HEK293 (cell line): Measurements from ENCODE around the gene CTDSP2.
"Not testable (repeated sequence)": the region's sequence is repeated elsewhere in the genome, so short reads cannot be mapped to it uniquely, and the experiment has no call there.

Experiments used
- CTCF ChIA-PET: fragments of 350-600 bp; formaldehyde crosslinking; extraction: SDS; loops from one replicate; lab custom pipeline; 2021; ENCODE audit warnings: antibody characterized with exemption; lab: Yijun Ruan, JAX
- POLR2A ChIA-PET: fragments of 300-600 bp; formaldehyde crosslinking; extraction: SDS; loops from one replicate; lab custom pipeline; 2020; ENCODE audit warnings: antibody characterized with exemption, inconsistent platforms; lab: Yijun Ruan, JAX
- H3K27ac ChIP-seq: fragments of 200-500 bp; sonication (Bioruptor generic); 2 replicates; pipeline ENCODE4 v1.5.1; 2014; ENCODE audit warnings: low read depth, low read length, control low read depth, inconsistent platforms; ENCODE audit errors: extremely low read depth
- H3K36me3 ChIP-seq, 2 experiments: fragments of 200-500 bp in 1 of 2; sonication (Bioruptor generic) in 1 of 2; 1 replicate in 1 of 2; 2 replicates in 1 of 2; pipeline ENCODE4 v1.5.1; 2014 to 2017; ENCODE audit warnings: inconsistent platforms in 2 of 2, low read length in 2 of 2; ENCODE audit not compliant: control insufficient read depth in 2 of 2, insufficient read depth in 1 of 2
- H3K4me1 ChIP-seq: fragments of 200-500 bp; sonication (Bioruptor generic); 2 replicates; pipeline ENCODE4 v1.5.1; 2014; ENCODE audit warnings: mild to moderate bottlenecking, low read length, inconsistent platforms; ENCODE audit not compliant: control insufficient read depth, insufficient read depth
- H3K4me3 ChIP-seq: 2 replicates; pipeline ENCODE4 v1.5.1; 2011; ENCODE audit warnings: low read depth, mild to moderate bottlenecking, control low read depth, low read length, moderate library complexity
- H3K9me3 ChIP-seq: fragments of 200-500 bp; sonication (Bioruptor generic); 2 replicates; pipeline ENCODE4 v1.5.1; 2014; ENCODE audit warnings: low read depth, low read length, inconsistent platforms; ENCODE audit not compliant: control insufficient read depth, insufficient read depth
- ATF2 ChIP-seq: fragments of 450-650 bp; formaldehyde crosslinking; IDR thresholded peaks from 2 replicates; pipeline ENCODE4 v1.5.1; 2016; ENCODE audit warnings: missing biosample characterization, missing genetic modification characterization, low read depth
- PRDM6 ChIP-seq: fragments of 450-650 bp; formaldehyde crosslinking; IDR thresholded peaks from 2 replicates; pipeline ENCODE4 v1.5.1; 2017; ENCODE audit warnings: missing biosample characterization, missing genetic modification characterization
- ZBTB21 ChIP-seq: fragments of 450-650 bp; formaldehyde crosslinking; IDR thresholded peaks from 2 replicates; pipeline ENCODE4 v1.5.1; 2017; ENCODE audit warnings: missing biosample characterization, missing genetic modification characterization
- ZNF16 ChIP-seq: fragments of 450-650 bp; formaldehyde crosslinking; IDR thresholded peaks from 2 replicates; pipeline ENCODE4 v1.5.1; 2016; ENCODE audit warnings: low read depth, missing biosample characterization, missing genetic modification characterization
- ZNF354C ChIP-seq: fragments of 450-650 bp; formaldehyde crosslinking; IDR thresholded peaks from 2 replicates; pipeline ENCODE4 v1.5.1; 2016; ENCODE audit warnings: missing biosample characterization, missing genetic modification characterization, low read depth, borderline replicate concordance
- ZNF416 ChIP-seq: fragments of 450-650 bp; formaldehyde crosslinking; IDR thresholded peaks from 2 replicates; pipeline ENCODE4 v1.5.1; 2016; ENCODE audit warnings: missing biosample characterization, missing genetic modification characterization
- ZNF529 ChIP-seq: fragments of 450-650 bp; formaldehyde crosslinking; IDR thresholded peaks from 2 replicates; pipeline ENCODE4 v1.5.1; 2017; ENCODE audit warnings: missing genetic modification characterization, missing biosample characterization; ENCODE audit not compliant: insufficient replicate concordance
- ZNF558 ChIP-seq: fragments of 450-650 bp; formaldehyde crosslinking; IDR thresholded peaks from 2 replicates; pipeline ENCODE4 v1.5.1; 2016; ENCODE audit warnings: missing biosample characterization, missing genetic modification characterization
- ZNF658 ChIP-seq: fragments of 450-650 bp; formaldehyde crosslinking; IDR thresholded peaks from 2 replicates; pipeline ENCODE4; 2016; ENCODE audit warnings: missing biosample characterization, missing genetic modification characterization
- ZNF660 ChIP-seq: fragments of 450-650 bp; IDR thresholded peaks from 2 replicates; pipeline ENCODE4 v1.5.1; 2018; ENCODE audit warnings: missing biosample characterization, mild to moderate bottlenecking, missing genetic modification characterization
- TF ChIP-seq, protein P1 (sequence below): fragments of 450-650 bp; formaldehyde crosslinking; IDR thresholded peaks from 2 replicates; pipeline ENCODE4 v1.5.1; 2016; ENCODE audit warnings: missing biosample characterization, missing genetic modification characterization
- TF ChIP-seq, protein P2 (sequence below): fragments of 450-650 bp; formaldehyde crosslinking; IDR thresholded peaks from 2 replicates; pipeline ENCODE4 v1.5.1; 2016; ENCODE audit warnings: missing biosample characterization, missing genetic modification characterization
- TF ChIP-seq, protein P3 (sequence below): fragments of 450-650 bp; formaldehyde crosslinking; IDR thresholded peaks from 2 replicates; pipeline ENCODE4 v1.5.1; 2016; ENCODE audit warnings: missing biosample characterization, missing genetic modification characterization, borderline replicate concordance

CTDSP2 gene

GRCh38 chr12:57817990-57818331, 28.6 kb downstream of the CTDSP2 start:
- not testable (repeated sequence) for H3K27ac ChIP-seq, H3K4me1 ChIP-seq, H3K9me3 ChIP-seq, H3K4me3 ChIP-seq
- H3K36me3 ChIP-seq = peaks cover 0 to 31% of the 10 kb centered on the region in 2 experiments; a peak in 1 of 3 replicates
- TF ChIP-seq, protein P1, sequence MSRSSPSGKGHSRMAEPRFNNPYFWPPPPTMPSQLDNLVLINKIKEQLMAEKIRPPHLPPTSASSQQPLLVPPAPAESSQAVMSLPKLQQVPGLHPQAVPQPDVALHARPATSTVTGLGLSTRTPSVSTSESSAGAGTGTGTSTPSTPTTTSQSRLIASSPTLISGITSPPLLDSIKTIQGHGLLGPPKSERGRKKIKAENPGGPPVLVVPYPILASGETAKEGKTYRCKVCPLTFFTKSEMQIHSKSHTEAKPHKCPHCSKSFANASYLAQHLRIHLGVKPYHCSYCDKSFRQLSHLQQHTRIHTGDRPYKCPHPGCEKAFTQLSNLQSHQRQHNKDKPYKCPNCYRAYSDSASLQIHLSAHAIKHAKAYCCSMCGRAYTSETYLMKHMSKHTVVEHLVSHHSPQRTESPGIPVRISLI (tag by site-specific recombination) = peak; percentile 80
- CTCF ChIA-PET = interaction anchor here (0.6 to 4.5 kb wide), 6 partner anchors 16 to 495 kb away, joined by 3 to 27 read pairs (median 4); partner anchors contain the start of gene TSFM
- POLR2A ChIA-PET = interaction anchor here (0.6 to 0.7 kb wide), 2 partner anchors 77 to 209 kb away, joined by 4 to 7 read pairs; no protein-coding TSS in a partner anchor

DNA sequence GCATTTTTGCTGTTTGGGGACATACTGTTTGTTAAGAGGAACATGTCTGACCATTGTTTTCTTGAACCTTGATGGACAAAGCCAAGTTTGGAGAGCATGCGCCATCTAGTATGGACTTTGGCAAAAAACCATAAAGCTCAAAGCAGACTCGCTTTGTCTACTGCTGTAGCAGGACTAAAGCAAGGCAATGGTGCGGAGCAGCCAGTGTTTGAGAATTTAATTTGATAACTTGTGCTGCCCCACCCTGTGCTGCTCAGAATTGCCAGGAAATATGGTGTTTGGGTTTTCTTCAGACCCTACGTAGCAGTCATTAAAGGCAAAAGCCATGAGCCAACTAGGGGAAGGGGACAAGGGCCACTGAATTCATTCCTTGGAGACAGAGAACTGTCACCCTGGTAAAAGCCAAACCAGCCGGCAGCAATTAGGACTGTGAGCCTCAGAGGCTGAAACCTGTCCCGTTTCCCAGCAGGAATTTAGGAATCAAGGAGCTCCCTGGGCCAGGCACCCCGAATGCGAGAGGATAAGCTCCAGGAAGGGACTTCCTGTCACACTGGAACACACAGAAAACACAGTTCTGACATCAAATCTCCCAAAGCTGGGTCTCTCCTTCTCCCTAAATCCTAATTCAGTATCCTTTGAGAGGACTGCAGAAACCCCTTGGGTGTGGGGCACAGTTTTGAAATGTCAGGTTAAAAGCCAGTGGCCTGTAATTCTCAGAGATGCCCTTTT, 29.1 kb downstream of the CTDSP2 start:
- no peaks in the 10 kb centered on the region for H3K4me1 ChIP-seq
- ChIA-PET POLR2A (interaction anchor here (0.6 to 0.7 kb wide), 2 partner anchors 78 to 208 kb away, joined by 4 to 7 read pairs; no protein-coding TSS in a partner anchor), CTCF (interaction anchor here (0.6 to 4.5 kb wide), 9 partner anchors 10 to 1704 kb away, joined by 3 to 27 read pairs (median 3); partner anchors contain the start of gene TSFM)
- TF ChIP-seq, protein P2, sequence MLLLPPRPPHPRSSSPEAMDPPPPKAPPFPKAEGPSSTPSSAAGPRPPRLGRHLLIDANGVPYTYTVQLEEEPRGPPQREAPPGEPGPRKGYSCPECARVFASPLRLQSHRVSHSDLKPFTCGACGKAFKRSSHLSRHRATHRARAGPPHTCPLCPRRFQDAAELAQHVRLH (tag by site-specific recombination) = no peak
- TF ChIP-seq ZNF660 (tag by site-specific recombination) (no peak), PRDM6 (tag by site-specific recombination) (no peak), ZBTB21 (tag by site-specific recombination) (no peak), ZNF416 (tag by site-specific recombination) (no peak), ZNF658 (tag by site-specific recombination) (no peak), ZNF529 (tag by site-specific recombination) (no peak), ZNF354C (tag by site-specific recombination) (no peak), ATF2 (tag by site-specific recombination) (no peak), ZNF16 (tag by site-specific recombination) (no peak), ZNF558 (tag by site-specific recombination) (no peak)
- TF ChIP-seq, protein P3, sequence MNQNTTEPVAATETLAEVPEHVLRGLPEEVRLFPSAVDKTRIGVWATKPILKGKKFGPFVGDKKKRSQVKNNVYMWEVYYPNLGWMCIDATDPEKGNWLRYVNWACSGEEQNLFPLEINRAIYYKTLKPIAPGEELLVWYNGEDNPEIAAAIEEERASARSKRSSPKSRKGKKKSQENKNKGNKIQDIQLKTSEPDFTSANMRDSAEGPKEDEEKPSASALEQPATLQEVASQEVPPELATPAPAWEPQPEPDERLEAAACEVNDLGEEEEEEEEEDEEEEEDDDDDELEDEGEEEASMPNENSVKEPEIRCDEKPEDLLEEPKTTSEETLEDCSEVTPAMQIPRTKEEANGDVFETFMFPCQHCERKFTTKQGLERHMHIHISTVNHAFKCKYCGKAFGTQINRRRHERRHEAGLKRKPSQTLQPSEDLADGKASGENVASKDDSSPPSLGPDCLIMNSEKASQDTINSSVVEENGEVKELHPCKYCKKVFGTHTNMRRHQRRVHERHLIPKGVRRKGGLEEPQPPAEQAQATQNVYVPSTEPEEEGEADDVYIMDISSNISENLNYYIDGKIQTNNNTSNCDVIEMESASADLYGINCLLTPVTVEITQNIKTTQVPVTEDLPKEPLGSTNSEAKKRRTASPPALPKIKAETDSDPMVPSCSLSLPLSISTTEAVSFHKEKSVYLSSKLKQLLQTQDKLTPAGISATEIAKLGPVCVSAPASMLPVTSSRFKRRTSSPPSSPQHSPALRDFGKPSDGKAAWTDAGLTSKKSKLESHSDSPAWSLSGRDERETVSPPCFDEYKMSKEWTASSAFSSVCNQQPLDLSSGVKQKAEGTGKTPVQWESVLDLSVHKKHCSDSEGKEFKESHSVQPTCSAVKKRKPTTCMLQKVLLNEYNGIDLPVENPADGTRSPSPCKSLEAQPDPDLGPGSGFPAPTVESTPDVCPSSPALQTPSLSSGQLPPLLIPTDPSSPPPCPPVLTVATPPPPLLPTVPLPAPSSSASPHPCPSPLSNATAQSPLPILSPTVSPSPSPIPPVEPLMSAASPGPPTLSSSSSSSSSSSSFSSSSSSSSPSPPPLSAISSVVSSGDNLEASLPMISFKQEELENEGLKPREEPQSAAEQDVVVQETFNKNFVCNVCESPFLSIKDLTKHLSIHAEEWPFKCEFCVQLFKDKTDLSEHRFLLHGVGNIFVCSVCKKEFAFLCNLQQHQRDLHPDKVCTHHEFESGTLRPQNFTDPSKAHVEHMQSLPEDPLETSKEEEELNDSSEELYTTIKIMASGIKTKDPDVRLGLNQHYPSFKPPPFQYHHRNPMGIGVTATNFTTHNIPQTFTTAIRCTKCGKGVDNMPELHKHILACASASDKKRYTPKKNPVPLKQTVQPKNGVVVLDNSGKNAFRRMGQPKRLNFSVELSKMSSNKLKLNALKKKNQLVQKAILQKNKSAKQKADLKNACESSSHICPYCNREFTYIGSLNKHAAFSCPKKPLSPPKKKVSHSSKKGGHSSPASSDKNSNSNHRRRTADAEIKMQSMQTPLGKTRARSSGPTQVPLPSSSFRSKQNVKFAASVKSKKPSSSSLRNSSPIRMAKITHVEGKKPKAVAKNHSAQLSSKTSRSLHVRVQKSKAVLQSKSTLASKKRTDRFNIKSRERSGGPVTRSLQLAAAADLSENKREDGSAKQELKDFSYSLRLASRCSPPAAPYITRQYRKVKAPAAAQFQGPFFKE (tag by site-specific recombination) = no peak
- H3K36me3 ChIP-seq = peaks cover 0 to 28% of the 10 kb centered on the region in 2 experiments; a peak in 1 of 3 replicates
- H3K27ac ChIP-seq = no peak overlapping the region
- no peaks in the 10 kb centered on the region for H3K9me3 ChIP-seq
- no peak overlapping the region for H3K4me3 ChIP-seq
